ENCODE data around the gene RHCG.
A peak's percentile ranks its signal among the peaks of the same experiment; 100 is the strongest.

The RHCG gene

GRCh38 chr15:89483079-89483478 lies 13.3 kb downstream of the RHCG start:
- Histone ChIP-seq H3K18ac (ENCODE audit: low read length) (no peak overlapping the region), H3K9ac (ENCODE audit: low read depth, low read length, poor library complexity) (no peak overlapping the region), H3K23ac (ENCODE audit: low read depth, low read length, poor library complexity) (no peak overlapping the region), H3K4me3 (ENCODE audit: low read length in 2 of 2) (peak overlapping the region in 1 of 2 donors; percentile 24), H2BK15ac (ENCODE audit: low read length) (no peak overlapping the region), H3K4me1 (ENCODE audit: control insufficient read depth in 2 of 2, insufficient read depth in 1 of 2, low read depth in 1 of 2, low read length in 2 of 2) (peaks cover 0 to 3% of the 10 kb centered on the region in 2 donors), H3K4me2 (ENCODE audit: insufficient read depth, low read length, poor library complexity, severe bottlenecking) (no peak overlapping the region), H2BK120ac (ENCODE audit: low read depth, low read length) (no peak overlapping the region), H2AK5ac (ENCODE audit: low read depth, low read length) (no peak overlapping the region), H2BK12ac (ENCODE audit: low read length) (peak overlapping the region; percentile 24), H2AFZ (ENCODE audit: low read length) (no peak overlapping the region), H4K8ac (ENCODE audit: low read depth, low read length) (no peak overlapping the region), H4K91ac (ENCODE audit: low read depth, low read length, poor library complexity) (no peak overlapping the region), H3K36me3 (replicated peaks in 1 of 2; ENCODE audit: control insufficient read depth in 2 of 2, insufficient read depth in 2 of 2, low read length in 2 of 2) (no peaks in the 10 kb centered on the region), H3K9me3 (replicated peaks in 1 of 2; ENCODE audit: control insufficient read depth in 2 of 2, insufficient read depth in 1 of 2, low read depth in 1 of 2, low read length in 2 of 2) (peaks cover 0 to 5% of the 10 kb centered on the region in 2 donors), H3K27me3 (ENCODE audit: control insufficient read depth in 3 of 3, insufficient read depth in 3 of 3, low read depth in 1 of 3, low read length in 3 of 3) (peaks cover 0 to 30% (median 22%) of the 10 kb centered on the region in 3 experiments), H2BK5ac (ENCODE audit: low read length) (peak overlapping the region; percentile 30), H3K14ac (ENCODE audit: low read length) (no peak overlapping the region), H3K79me1 (ENCODE audit: low read depth, low read length) (no peaks in the 10 kb centered on the region), H3K4ac (ENCODE audit: low read length) (no peak overlapping the region), H3K27ac (replicated peaks; ENCODE audit: low read length) (no peak overlapping the region)
- DNase-seq (ENCODE audit: low spot score) = no peak
- no CpG with 5 or more reads among the region's 6 CpGs for WGBS, 2 donors (ENCODE audit: extremely low coverage in 2 of 2, insufficient read length in 2 of 2, insufficient replicate concordance in 1 of 2)

- no peak overlapping the region for H3K14ac ChIP-seq (ENCODE audit: low read length)
- WGBS, 2 donors (ENCODE audit: extremely low coverage in 2 of 2, insufficient read length in 2 of 2, insufficient replicate concordance in 1 of 2) = no CpG with 5 or more reads among the region's 5 CpGs
Measured at GRCh38 chr15:89482139-89482538, 14.2 kb downstream of the RHCG start.

GRCh38 chr15:89480505-89480904 lies 15.9 kb downstream of the RHCG start:
- no peak overlapping the region for H3K23ac ChIP-seq (ENCODE audit: low read depth, low read length, poor library complexity)
- no peak overlapping the region for H2BK5ac ChIP-seq (ENCODE audit: low read length)
- H3K4me1 ChIP-seq (ENCODE audit: control insufficient read depth in 2 of 2, insufficient read depth in 1 of 2, low read depth in 1 of 2, low read length in 2 of 2) = no peaks in the 10 kb centered on the region
- no peak overlapping the region for H3K4me2 ChIP-seq (ENCODE audit: insufficient read depth, low read length, poor library complexity, severe bottlenecking)
- H3K79me1 ChIP-seq (ENCODE audit: low read depth, low read length) = no peaks in the 10 kb centered on the region
- H2AFZ ChIP-seq (ENCODE audit: low read length) = no peak overlapping the region
- no CpG with 5 or more reads among the region's 3 CpGs for WGBS, 2 donors (ENCODE audit: extremely low coverage in 2 of 2, insufficient read length in 2 of 2, insufficient replicate concordance in 1 of 2)
- no peaks in the 10 kb centered on the region for H3K36me3 ChIP-seq (replicated peaks in 1 of 2; ENCODE audit: control insufficient read depth in 2 of 2, insufficient read depth in 2 of 2, low read length in 2 of 2)
- no peak overlapping the region for H4K8ac ChIP-seq (ENCODE audit: low read depth, low read length)
- H3K9me3 ChIP-seq (replicated peaks in 1 of 2; ENCODE audit: control insufficient read depth in 2 of 2, insufficient read depth in 1 of 2, low read depth in 1 of 2, low read length in 2 of 2) = peaks cover 0 to 5% of the 10 kb centered on the region in 2 donors
- no peak overlapping the region for H3K9ac ChIP-seq (ENCODE audit: low read depth, low read length, poor library complexity)
- no peak for DNase-seq (ENCODE audit: low spot score)
- H2BK120ac ChIP-seq (ENCODE audit: low read depth, low read length) = no peak overlapping the region
- H3K27ac ChIP-seq (replicated peaks; ENCODE audit: low read length) = no peak overlapping the region
- H3K27me3 ChIP-seq (ENCODE audit: control insufficient read depth in 3 of 3, insufficient read depth in 3 of 3, low read depth in 1 of 3, low read length in 3 of 3) = peaks cover 0 to 31% (median 6%) of the 10 kb centered on the region in 3 experiments
- H3K18ac ChIP-seq (ENCODE audit: low read length) = no peak overlapping the region
- no peak overlapping the region for H4K91ac ChIP-seq (ENCODE audit: low read depth, low read length, poor library complexity)
- H2BK15ac ChIP-seq (ENCODE audit: low read length) = no peak overlapping the region
- H3K4me3 ChIP-seq (ENCODE audit: low read length in 2 of 2) = no peak overlapping the region
- H2AK5ac ChIP-seq (ENCODE audit: low read depth, low read length) = no peak overlapping the region
- H3K14ac ChIP-seq (ENCODE audit: low read length) = no peak overlapping the region
- no peak overlapping the region for H3K4ac ChIP-seq (ENCODE audit: low read length)
- no peak overlapping the region for H2BK12ac ChIP-seq (ENCODE audit: low read length)

More at GRCh38 chr15:89482139-89482538, 14.2 kb downstream of the RHCG start:
- no peak overlapping the region for H3K9ac ChIP-seq (ENCODE audit: low read depth, low read length, poor library complexity)
- H3K18ac ChIP-seq (ENCODE audit: low read length) = no peak overlapping the region
- H2AK5ac ChIP-seq (ENCODE audit: low read depth, low read length) = no peak overlapping the region
- DNase-seq (ENCODE audit: low spot score) = no peak
- no peak overlapping the region for H3K27ac ChIP-seq (replicated peaks; ENCODE audit: low read length)
- no peak overlapping the region for H3K23ac ChIP-seq (ENCODE audit: low read depth, low read length, poor library complexity)
- no peak overlapping the region for H3K4me3 ChIP-seq (ENCODE audit: low read length in 2 of 2)
- H3K4ac ChIP-seq (ENCODE audit: low read length) = no peak overlapping the region
- H2BK5ac ChIP-seq (ENCODE audit: low read length) = no peak overlapping the region
- H2BK12ac ChIP-seq (ENCODE audit: low read length) = no peak overlapping the region
- no peak overlapping the region for H2AFZ ChIP-seq (ENCODE audit: low read length)
- H4K91ac ChIP-seq (ENCODE audit: low read depth, low read length, poor library complexity) = no peak overlapping the region
- no peaks in the 10 kb centered on the region for H3K36me3 ChIP-seq (replicated peaks in 1 of 2; ENCODE audit: control insufficient read depth in 2 of 2, insufficient read depth in 2 of 2, low read length in 2 of 2)
- H3K4me1 ChIP-seq (ENCODE audit: control insufficient read depth in 2 of 2, insufficient read depth in 1 of 2, low read depth in 1 of 2, low read length in 2 of 2) = peaks cover 0 to 3% of the 10 kb centered on the region in 2 donors
- no peak overlapping the region for H3K4me2 ChIP-seq (ENCODE audit: insufficient read depth, low read length, poor library complexity, severe bottlenecking)
- no peak overlapping the region for H2BK120ac ChIP-seq (ENCODE audit: low read depth, low read length)
- H3K27me3 ChIP-seq (ENCODE audit: control insufficient read depth in 3 of 3, insufficient read depth in 3 of 3, low read depth in 1 of 3, low read length in 3 of 3) = peaks cover 0 to 31% (median 17%) of the 10 kb centered on the region in 3 experiments
- H2BK15ac ChIP-seq (ENCODE audit: low read length) = no peak overlapping the region
- H3K79me1 ChIP-seq (ENCODE audit: low read depth, low read length) = no peaks in the 10 kb centered on the region
- no peak overlapping the region for H4K8ac ChIP-seq (ENCODE audit: low read depth, low read length)
- H3K9me3 ChIP-seq (replicated peaks in 1 of 2; ENCODE audit: control insufficient read depth in 2 of 2, insufficient read depth in 1 of 2, low read depth in 1 of 2, low read length in 2 of 2) = peaks cover 0 to 5% of the 10 kb centered on the region in 2 donors

- Histone ChIP-seq H3K9me3 (replicated peaks in 1 of 2; ENCODE audit: control insufficient read depth in 2 of 2, insufficient read depth in 1 of 2, low read depth in 1 of 2, low read length in 2 of 2) (peaks cover 0 to 5% of the 10 kb centered on the region in 2 donors), H3K4ac (ENCODE audit: low read length) (no peak overlapping the region), H2AK5ac (ENCODE audit: low read depth, low read length) (peak overlapping the region; percentile 86), H2BK12ac (ENCODE audit: low read length) (no peak overlapping the region), H4K8ac (ENCODE audit: low read depth, low read length) (no peak overlapping the region), H2AFZ (ENCODE audit: low read length) (no peak overlapping the region), H3K36me3 (replicated peaks in 1 of 2; ENCODE audit: control insufficient read depth in 2 of 2, insufficient read depth in 2 of 2, low read length in 2 of 2) (no peaks in the 10 kb centered on the region), H3K4me3 (ENCODE audit: low read length in 2 of 2) (no peak overlapping the region), H3K4me2 (ENCODE audit: insufficient read depth, low read length, poor library complexity, severe bottlenecking) (no peak overlapping the region), H3K18ac (ENCODE audit: low read length) (peak overlapping the region; percentile 27), H3K23ac (ENCODE audit: low read depth, low read length, poor library complexity) (no peak overlapping the region), H2BK15ac (ENCODE audit: low read length) (no peak overlapping the region), H3K4me1 (ENCODE audit: control insufficient read depth in 2 of 2, insufficient read depth in 1 of 2, low read depth in 1 of 2, low read length in 2 of 2) (no peaks in the 10 kb centered on the region), H2BK5ac (ENCODE audit: low read length) (no peak overlapping the region), H3K9ac (ENCODE audit: low read depth, low read length, poor library complexity) (no peak overlapping the region), H3K27ac (replicated peaks; ENCODE audit: low read length) (no peak overlapping the region), H3K14ac (ENCODE audit: low read length) (no peak overlapping the region), H2BK120ac (ENCODE audit: low read depth, low read length) (no peak overlapping the region), H3K79me1 (ENCODE audit: low read depth, low read length) (no peaks in the 10 kb centered on the region), H4K91ac (ENCODE audit: low read depth, low read length, poor library complexity) (no peak overlapping the region), H3K27me3 (ENCODE audit: control insufficient read depth in 3 of 3, insufficient read depth in 3 of 3, low read depth in 1 of 3, low read length in 3 of 3) (peaks cover 0 to 35% (median 11%) of the 10 kb centered on the region in 3 experiments)
- no peak for DNase-seq (ENCODE audit: low spot score)
- no CpG with 5 or more reads among the region's 7 CpGs for WGBS, 2 donors (ENCODE audit: extremely low coverage in 2 of 2, insufficient read length in 2 of 2, insufficient replicate concordance in 1 of 2)
Measured at GRCh38 chr15:89479173-89479572, 17.2 kb downstream of the RHCG start.
